ENCODE data around the gene ZNF816.

DNA sequence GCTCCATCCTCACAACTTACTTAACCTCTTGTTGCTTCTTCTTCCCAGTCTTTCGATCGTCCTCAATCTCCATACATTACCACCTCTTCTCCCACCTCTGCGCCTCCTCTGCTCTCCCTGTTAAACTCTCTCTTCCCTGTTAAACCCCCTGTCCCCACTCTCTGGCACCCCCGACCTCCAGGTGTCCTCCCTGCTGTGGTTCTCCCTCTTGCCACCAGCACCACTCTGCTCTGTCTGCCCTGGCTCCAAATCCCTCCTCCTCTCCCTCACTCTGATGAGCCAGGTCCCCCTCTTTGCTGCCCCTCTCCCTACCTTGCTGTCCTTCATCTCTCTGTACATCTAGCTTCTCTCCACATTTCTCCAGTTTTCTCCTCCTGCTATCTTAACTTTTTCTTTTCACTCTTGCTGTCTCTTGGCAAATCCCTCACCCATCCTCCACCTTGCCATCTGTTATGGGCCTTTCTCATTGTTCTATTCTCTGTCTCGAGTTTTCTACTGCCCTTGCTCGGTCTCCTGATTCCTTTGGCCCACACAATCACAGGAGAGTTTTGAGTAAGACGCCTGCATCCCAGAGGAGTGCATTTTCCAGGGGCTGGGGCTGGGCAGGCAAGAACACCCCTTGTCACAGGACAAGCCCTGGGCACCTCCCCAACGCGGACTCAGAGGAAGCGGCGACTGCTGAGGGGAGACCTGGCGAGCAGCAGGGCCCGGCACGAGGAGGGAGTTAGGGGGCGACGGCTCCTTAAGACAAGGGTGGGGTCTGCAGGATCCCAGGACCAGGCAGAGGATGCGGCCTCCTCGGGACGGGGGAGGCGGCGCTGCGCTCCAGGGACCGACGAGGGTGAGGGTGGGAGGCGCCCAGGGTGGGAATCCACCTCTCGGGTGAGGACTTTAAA lies 29.7 kb upstream of the ZNF816 start:
- TF ChIP-seq POLR2A (IDR thresholded peaks at IDR 0.05) = no peak
- TF ChIP-seq, protein P1, sequence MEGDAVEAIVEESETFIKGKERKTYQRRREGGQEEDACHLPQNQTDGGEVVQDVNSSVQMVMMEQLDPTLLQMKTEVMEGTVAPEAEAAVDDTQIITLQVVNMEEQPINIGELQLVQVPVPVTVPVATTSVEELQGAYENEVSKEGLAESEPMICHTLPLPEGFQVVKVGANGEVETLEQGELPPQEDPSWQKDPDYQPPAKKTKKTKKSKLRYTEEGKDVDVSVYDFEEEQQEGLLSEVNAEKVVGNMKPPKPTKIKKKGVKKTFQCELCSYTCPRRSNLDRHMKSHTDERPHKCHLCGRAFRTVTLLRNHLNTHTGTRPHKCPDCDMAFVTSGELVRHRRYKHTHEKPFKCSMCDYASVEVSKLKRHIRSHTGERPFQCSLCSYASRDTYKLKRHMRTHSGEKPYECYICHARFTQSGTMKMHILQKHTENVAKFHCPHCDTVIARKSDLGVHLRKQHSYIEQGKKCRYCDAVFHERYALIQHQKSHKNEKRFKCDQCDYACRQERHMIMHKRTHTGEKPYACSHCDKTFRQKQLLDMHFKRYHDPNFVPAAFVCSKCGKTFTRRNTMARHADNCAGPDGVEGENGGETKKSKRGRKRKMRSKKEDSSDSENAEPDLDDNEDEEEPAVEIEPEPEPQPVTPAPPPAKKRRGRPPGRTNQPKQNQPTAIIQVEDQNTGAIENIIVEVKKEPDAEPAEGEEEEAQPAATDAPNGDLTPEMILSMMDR (IDR thresholded peaks at IDR 0.05) = no peak
